Keratinocyte (primary cell): ENCODE measurements around the gene ELOA. TPM values are rescaled to one million over a fixed set of nuclear protein-coding genes. Genes with fewer than 3 reads are reported as not detected.

Experiments used
- DNase-seq: peaks from one replicate; pipeline ENCODE4 v3.0.0-alpha.2; 2011; ENCODE audit warnings: low read depth, missing footprints, low spot score
- FAIRE-seq: peaks from 2 replicates; lab custom pipeline; 2011; peaks lifted over from hg19 to GRCh38; lab: Jason Lieb, UNC
- H2AFZ ChIP-seq: 2 replicates; pipeline ENCODE4 v1.6.0; 2012; ENCODE audit warnings: low read length, control low read depth, inconsistent platforms; ENCODE audit not compliant: control insufficient read depth
- H3K27ac ChIP-seq: 2 replicates; pipeline ENCODE4 v1.5.1; 2011; ENCODE audit warnings: low read length; ENCODE audit not compliant: control insufficient read depth, insufficient read depth
- H3K27me3 ChIP-seq: 3 replicates; pipeline ENCODE4 v1.6.0; 2011; ENCODE audit warnings: low read length; ENCODE audit not compliant: control insufficient read depth, insufficient read depth; ENCODE audit errors: extremely low read depth
- H3K36me3 ChIP-seq, 2 experiments: 2 replicates in 1 of 2; 3 replicates in 1 of 2; pipeline ENCODE4 v1.5.1; 2011; ENCODE audit warnings: low read length in 2 of 2, mild to moderate bottlenecking in 1 of 2; ENCODE audit not compliant: control insufficient read depth in 2 of 2, insufficient read depth in 2 of 2; ENCODE audit errors: extremely low read depth in 1 of 2
- H3K4me1 ChIP-seq: 3 replicates; pipeline ENCODE4 v1.5.1; 2011; ENCODE audit warnings: low read length; ENCODE audit not compliant: control insufficient read depth, insufficient read depth; ENCODE audit errors: extremely low read depth
- H3K4me2 ChIP-seq: 3 replicates; pipeline ENCODE4 v1.6.0; 2011; ENCODE audit warnings: low read depth, low read length; ENCODE audit not compliant: control insufficient read depth, insufficient read depth; ENCODE audit errors: extremely low read depth
- H3K4me3 ChIP-seq, 3 experiments: fragments of 200-600 bp in 1 of 3; sonication (generic) in 1 of 3; 2 replicates in 2 of 3; 3 replicates in 1 of 3; pipeline ENCODE4 v1.5.1; 2011 to 2016; ENCODE audit warnings: low read length in 3 of 3, mild to moderate bottlenecking in 3 of 3, control low read depth in 2 of 3, inconsistent platforms in 1 of 3, low read depth in 1 of 3, mixed read lengths in 1 of 3, mixed run types in 1 of 3, moderate library complexity in 1 of 3; ENCODE audit not compliant: control insufficient read depth in 2 of 3, insufficient read depth in 2 of 3; ENCODE audit errors: extremely low read depth in 1 of 3
- H3K79me2 ChIP-seq: 2 replicates; pipeline ENCODE4 v1.6.0; 2012; ENCODE audit warnings: low read length; ENCODE audit not compliant: control insufficient read depth, insufficient read depth
- H3K9ac ChIP-seq: 3 replicates; pipeline ENCODE4 v1.6.0; 2011; ENCODE audit warnings: low read length; ENCODE audit not compliant: control insufficient read depth, insufficient read depth; ENCODE audit errors: extremely low read depth
- H3K9me1 ChIP-seq: 3 replicates; pipeline ENCODE4 v1.6.0; 2011; ENCODE audit warnings: low read length; ENCODE audit not compliant: control insufficient read depth, insufficient read depth; ENCODE audit errors: extremely low read depth
- H3K9me3 ChIP-seq: 2 replicates; pipeline ENCODE4 v1.5.1; 2012; ENCODE audit warnings: low read depth, low read length; ENCODE audit not compliant: control insufficient read depth
- H4K20me1 ChIP-seq: 3 replicates; pipeline ENCODE4 v1.6.0; 2011; ENCODE audit warnings: low read length; ENCODE audit not compliant: control insufficient read depth, insufficient read depth; ENCODE audit errors: extremely low read depth
- CTCF ChIP-seq, 3 experiments: IDR thresholded peaks in 1 of 3; conservative IDR thresholded peaks in 1 of 3; optimal IDR thresholded peaks in 1 of 3; 2 replicates in 2 of 3; 3 replicates in 1 of 3; pipeline versions ENCODE3 to v1.5.1; 2011; ENCODE audit warnings: low read length in 3 of 3, mild to moderate bottlenecking in 3 of 3, moderate library complexity in 2 of 3, control low read depth in 1 of 3, inconsistent platforms in 1 of 3; ENCODE audit not compliant: insufficient read depth in 2 of 3; ENCODE audit errors: extremely low read depth in 1 of 3
- EZH2 ChIP-seq: IDR thresholded peaks from one replicate; pipeline ENCODE4 v1.6.1; 2012; ENCODE audit warnings: inconsistent platforms, mild to moderate bottlenecking, low read length, moderate library complexity
- dilution Hi-C: fragments of 300-500 bp; cut with MboI; formaldehyde crosslinking; loops from one replicate; pipeline ENCODE4 v1.7.0; 2020; ENCODE audit warnings: low sequenced_read_pairs; ENCODE audit not compliant: extremely low pct_ligation_motif_present
- polyA plus RNA-seq, 5 experiments: library from polyadenylated mRNA; depleted of rRNA in 3 of 5; stranded (reverse) in 3 of 5; stranded (forward) in 1 of 5; unstranded in 1 of 5; fragments of >200 nt; gene quantifications; 1 replicate in 1 of 5; 2 replicates in 3 of 5; 3 replicates in 1 of 5; pipeline versions ENCODE4 v1.2.1 to v1.2.3, GENCODE V29; 2011 to 2012; ENCODE audit warnings: missing spikeins in 2 of 5, low read depth in 1 of 5, low replicate concordance in 1 of 5

Gene ELOA
- polyA plus RNA-seq, 1 donor (not counting 4 experiments of a cell fraction or from before 2014, with no cell fraction given) = 31.8 TPM

DNA sequence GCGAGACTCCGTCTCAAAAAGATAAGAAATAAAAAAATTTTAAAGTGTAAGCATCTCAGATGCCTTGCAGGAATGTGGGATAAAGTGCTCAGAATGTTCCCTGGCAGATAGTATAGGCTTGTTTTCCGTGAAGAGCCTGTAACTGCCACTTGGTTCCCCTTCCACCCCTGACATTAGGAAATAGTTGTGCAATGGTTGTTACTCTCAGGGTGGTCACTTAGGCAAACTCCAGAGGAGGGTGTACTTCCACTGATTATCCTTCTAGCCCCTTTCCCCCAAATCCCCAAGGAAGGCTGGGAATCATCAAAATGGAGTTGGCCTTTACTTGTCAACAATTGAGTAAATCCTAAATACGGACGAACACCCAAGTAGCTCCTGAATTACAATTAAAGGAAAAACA lies 41.3 kb upstream of the ELOA start:
- DNase-seq (no peak), FAIRE-seq (no peak)
- H3K27me3 ChIP-seq = no peaks in the 10 kb centered on the region
- no peaks in the 10 kb centered on the region for H3K9me1 ChIP-seq
- no peaks in the 10 kb centered on the region for H3K4me1 ChIP-seq
- peaks cover 24 to 43% of the 10 kb centered on the region in 2 experiments for H3K36me3 ChIP-seq
- H4K20me1 ChIP-seq = peaks cover 39% of the 10 kb centered on the region
- H3K9ac ChIP-seq = no peak overlapping the region
- no peak overlapping the region for H3K4me3 ChIP-seq
- no peak overlapping the region for H2AFZ ChIP-seq
- dilution Hi-C loops = no loop called here
- H3K79me2 ChIP-seq = peaks cover 51% of the 10 kb centered on the region
- H3K27ac ChIP-seq = no peak overlapping the region
- H3K4me2 ChIP-seq = no peak overlapping the region
- H3K9me3 ChIP-seq = no peaks in the 10 kb centered on the region
- TF ChIP-seq EZH2 (no peak), CTCF (optimal IDR thresholded peaks at IDR 0.05 in 1 of 3, IDR thresholded peaks at IDR 0.05 in 1 of 3, conservative IDR thresholded peaks at IDR 0.05 in 1 of 3; ENCODE audit: extremely low read depth in 1 of 3, insufficient read depth in 2 of 3, low read length in 3 of 3) (no peak)

- no peaks in the 10 kb centered on the region for H3K4me1 ChIP-seq
- no peak for TF ChIP-seq CTCF (optimal IDR thresholded peaks at IDR 0.05 in 1 of 3, IDR thresholded peaks at IDR 0.05 in 1 of 3, conservative IDR thresholded peaks at IDR 0.05 in 1 of 3; ENCODE audit: extremely low read depth in 1 of 3, insufficient read depth in 2 of 3, low read length in 3 of 3)
- TF ChIP-seq EZH2 = no peak
- H3K9ac ChIP-seq = no peak overlapping the region
- no peak for FAIRE-seq
- no peak overlapping the region for H3K4me2 ChIP-seq
- H3K27ac ChIP-seq = no peak overlapping the region
- no peak for DNase-seq
- peaks cover 30% of the 10 kb centered on the region for H3K79me2 ChIP-seq
- H2AFZ ChIP-seq = no peak overlapping the region
- dilution Hi-C loops = no loop called here
- no peaks in the 10 kb centered on the region for H3K9me3 ChIP-seq
- peaks cover 13 to 28% of the 10 kb centered on the region in 2 experiments for H3K36me3 ChIP-seq
- no peak overlapping the region for H3K4me3 ChIP-seq
- H4K20me1 ChIP-seq = peaks cover 25% of the 10 kb centered on the region
- H3K9me1 ChIP-seq = no peaks in the 10 kb centered on the region
- no peaks in the 10 kb centered on the region for H3K27me3 ChIP-seq
Observed at GRCh38 chr1:23704834-23705495, 38.3 kb upstream of the ELOA start.
